GM21717 (cell line): Measurements from ENCODE around the gene OLFM4.
"Not testable (repeated sequence)": the region's sequence is repeated elsewhere in the genome, so short reads cannot be mapped to it uniquely, and the experiment has no call there.

Experiments used
- ATAC-seq: cut with Tn5 transposase; IDR thresholded peaks from one replicate; pipeline ENCODE4 v1.9.1; 2021; ENCODE audit warnings: mild to moderate bottlenecking, moderate library complexity; ENCODE audit not compliant: unreplicated experiment

OLFM4 gene

DNA sequence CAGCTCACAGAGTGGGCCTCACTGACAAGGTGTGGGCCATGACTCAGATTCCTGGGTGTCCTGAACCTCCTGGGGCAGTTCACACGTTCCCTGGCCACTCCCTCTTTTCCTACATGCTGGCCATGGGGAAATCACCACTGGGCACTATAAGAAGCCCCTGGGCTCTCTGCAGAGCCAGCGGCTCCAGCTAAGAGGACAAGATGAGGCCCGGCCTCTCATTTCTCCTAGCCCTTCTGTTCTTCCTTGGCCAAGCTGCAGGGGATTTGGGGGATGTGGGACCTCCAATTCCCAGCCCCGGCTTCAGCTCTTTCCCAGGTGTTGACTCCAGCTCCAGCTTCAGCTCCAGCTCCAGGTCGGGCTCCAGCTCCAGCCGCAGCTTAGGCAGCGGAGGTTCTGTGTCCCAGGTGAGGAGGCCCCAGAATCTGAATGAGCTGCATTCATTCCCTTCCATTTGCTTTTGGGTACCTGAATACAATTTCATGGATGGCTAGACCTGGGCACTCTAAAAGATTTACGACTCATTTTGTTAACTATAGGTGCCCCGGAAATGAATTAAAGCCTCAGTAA is at the start of gene OLFM4:
Gene OLFM4 (plus strand): TSS at position 177 of the 567 bp plus-strand sequence. CDS start 24 bp downstream, at position 201.
- no peak for ATAC-seq

DNA sequence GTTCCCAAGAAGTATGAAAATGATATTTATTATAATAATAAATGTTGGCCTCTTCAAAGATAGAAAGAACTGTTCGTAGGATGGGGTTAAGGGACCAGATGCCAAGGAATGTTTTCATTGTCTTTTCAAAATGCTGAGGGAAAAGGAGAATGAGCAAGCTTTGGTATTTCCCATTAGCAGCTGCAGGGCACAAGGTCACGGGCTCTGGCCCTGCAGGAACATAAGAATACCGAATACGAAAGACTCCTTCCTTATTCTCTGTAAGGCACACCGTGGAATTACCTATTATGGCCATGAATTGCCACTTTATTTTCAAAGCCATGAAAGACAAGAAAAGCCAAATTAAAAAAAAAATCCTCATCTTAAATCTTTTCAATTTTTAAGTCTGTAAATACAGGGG is 49.6 kb upstream of the OLFM4 start:
- no peak for ATAC-seq

- ATAC-seq: no peak
These were observed 47.9 kb upstream of the OLFM4 start for GRCh38 chr13:52980695-52981094.

- ATAC-seq: no peak
These were observed 44.8 kb upstream of the OLFM4 start for GRCh38 chr13:52983836-52984235.

- ATAC-seq: no peak
These were observed 43.7 kb upstream of the OLFM4 start for GRCh38 chr13:52984881-52985363.

DNA sequence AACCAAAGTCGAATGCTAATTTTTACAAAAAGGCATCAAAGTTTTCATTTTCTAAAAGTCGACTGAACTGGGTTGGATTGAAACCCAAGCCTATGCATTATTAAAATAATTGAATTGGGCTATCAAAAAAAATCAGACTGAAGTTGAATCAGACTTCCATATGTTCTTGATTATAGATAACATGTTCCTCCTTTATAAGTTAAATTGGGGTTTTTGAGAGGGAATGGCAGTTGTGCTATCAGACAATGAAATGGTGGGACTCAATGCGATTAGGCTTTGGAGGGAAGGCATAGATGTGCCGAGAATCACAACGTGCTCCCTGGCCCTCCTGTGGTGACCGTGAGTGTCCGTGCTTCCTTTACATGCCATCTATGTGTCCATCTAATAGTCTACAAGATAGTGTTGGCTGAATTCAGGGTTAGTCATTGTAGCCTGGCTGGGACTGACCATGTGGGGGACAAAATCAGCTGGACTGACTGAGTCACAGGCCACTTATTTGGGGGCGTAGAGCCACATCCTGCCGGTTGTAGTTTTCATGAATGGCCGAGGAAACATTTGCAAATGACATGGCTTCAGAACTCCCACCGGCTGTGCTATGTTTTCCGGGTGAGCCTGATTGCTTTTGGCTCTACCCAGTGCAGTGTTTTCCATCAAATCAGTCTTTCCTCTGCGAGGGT is 37.1 kb upstream of the OLFM4 start:
- ATAC-seq: no peak

DNA sequence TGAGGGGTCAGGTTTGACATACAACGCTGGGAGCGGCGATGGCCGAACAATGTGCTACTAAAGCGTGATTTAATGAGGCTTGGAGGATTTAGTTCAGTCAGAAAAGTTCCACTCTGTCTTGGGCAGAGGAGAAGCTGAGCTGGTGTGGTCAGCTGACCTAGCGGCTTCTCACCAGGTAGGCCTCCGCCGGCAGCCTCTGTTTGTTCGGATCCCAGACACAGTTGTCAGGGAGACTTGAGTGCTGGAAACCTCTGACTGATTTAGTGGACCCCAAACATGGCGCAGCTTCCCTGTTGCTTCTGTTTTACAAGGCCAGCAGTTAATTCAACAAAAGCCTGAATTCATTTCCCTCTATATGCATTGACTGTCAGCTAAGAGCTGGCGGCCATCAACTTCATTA is 36.5 kb upstream of the OLFM4 start:
- ATAC-seq: no peak

DNA sequence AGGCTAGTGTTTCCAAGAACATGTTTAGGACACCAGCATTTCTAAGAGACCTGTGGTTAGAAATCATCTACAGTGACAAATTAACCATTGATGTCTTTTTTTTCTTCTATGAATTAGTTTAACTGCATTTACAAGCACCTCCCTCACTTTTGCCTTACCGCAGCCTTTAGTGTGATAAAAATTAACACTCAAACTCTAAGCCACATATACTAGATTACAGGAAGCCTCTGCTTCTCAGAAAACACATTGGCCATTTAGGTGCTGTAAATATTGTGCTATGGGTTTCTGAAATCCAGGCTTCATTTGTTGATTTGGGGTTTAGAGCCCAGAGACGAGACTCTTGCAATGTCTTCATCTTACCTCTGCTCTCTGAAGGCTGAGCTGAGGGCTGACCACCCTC is 34.6 kb upstream of the OLFM4 start:
- no peak for ATAC-seq

DNA sequence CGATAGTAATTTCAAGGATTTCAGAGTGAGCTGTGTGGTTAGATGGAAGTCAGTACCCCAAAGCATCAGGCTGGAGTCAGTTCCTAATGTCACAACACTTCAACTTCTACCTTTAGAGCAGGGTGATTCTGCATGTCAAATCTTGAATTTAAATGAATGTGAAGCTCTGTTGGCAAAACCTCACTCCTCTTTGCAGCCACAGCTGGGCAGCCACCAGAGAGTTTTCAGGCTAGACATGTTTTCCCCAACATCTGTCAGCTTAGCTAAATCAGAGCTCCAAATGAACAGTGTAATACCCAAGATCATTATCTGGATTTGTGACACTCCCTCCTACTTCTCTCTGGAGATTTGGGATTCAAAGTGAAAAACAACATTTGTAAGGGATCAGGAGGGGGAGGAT is 33.7 kb upstream of the OLFM4 start:
- no peak for ATAC-seq

DNA sequence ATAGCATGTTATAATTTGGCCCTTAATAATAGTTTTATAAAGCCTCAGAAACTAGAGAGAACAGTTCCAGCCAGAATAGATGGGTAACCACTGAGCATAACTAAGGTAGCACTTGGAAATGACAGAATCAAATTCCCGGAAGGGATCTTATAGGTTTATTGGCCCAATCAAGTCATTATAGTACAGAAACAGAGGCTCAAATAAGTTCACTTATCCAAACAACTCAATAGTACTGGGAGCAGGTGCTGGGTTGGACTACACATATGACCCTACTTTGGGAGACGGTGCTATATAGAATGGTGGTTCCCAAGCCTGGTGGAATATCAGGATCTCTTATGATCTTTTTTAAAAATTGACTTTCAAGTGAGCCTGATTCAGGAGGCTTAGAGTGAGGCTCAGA is 32.7 kb upstream of the OLFM4 start:
- ATAC-seq: no peak

GRCh38 chr13:52997951-52998876 is 30.4 kb upstream of the OLFM4 start:
- no peak for ATAC-seq

GRCh38 chr13:52999093-52999696 is 29.4 kb upstream of the OLFM4 start:
- ATAC-seq: no peak

- ATAC-seq: no peak
These were observed 27.0 kb upstream of the OLFM4 start for GRCh38 chr13:53001444-53002225.

DNA sequence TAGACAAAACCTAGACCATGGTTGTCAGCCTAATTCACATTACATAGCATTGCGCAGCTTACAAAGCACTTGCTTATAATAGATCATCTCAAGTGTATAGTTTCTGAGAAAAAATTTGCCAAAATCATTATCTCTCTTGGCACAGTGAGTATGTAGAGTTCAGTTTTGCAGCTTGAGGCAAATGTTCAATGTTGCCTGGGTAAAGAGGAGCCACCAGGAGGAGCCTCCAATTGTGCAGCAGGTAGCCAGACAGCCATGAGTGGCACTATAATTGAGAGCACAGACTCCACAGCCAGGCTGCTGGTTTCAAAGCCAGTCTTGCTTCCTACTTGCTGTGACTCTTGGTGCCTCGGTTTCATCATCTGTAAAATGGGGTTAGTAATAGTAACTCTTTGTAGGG is 24.0 kb upstream of the OLFM4 start:
- ATAC-seq: no peak

GRCh38 chr13:53005626-53006025 is 23.0 kb upstream of the OLFM4 start:
- ATAC-seq: no peak

DNA sequence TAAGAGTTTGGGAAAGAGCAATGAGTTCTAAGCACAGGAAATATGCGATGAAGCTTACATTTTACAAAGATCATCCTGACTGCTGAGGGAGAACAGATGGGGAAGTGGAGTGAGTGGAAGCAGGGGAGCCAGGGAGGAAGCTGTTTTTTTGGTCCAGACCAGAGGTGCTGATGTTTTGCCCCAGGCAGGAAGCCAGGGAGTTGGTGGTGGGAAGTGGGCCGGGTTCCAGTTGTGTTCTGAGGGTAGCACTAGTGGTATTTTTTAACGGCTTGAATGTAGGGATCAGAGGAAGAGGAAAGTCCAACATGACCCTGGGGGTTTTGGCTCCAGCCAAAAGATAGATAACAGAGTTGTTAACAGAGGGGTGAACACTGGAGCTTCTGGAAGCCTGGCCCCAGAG is 20.7 kb upstream of the OLFM4 start:
- ATAC-seq: no peak

- no peak for ATAC-seq
These were observed 18.1 kb upstream of the OLFM4 start for GRCh38 chr13:53010374-53011105.

GRCh38 chr13:53012707-53013106 is 15.9 kb upstream of the OLFM4 start:
- ATAC-seq: no peak

- no peak for ATAC-seq
These were observed 15.5 kb upstream of the OLFM4 start for GRCh38 chr13:53013113-53013512.

GRCh38 chr13:53014018-53014417 is 14.6 kb upstream of the OLFM4 start:
- ATAC-seq: not testable (repeated sequence)
